ENCODE measurements around the gene FAM50A. TPM values are rescaled to one million over a fixed set of nuclear protein-coding genes. Genes with fewer than 3 reads are reported as not detected.
A peak's percentile ranks its signal among the peaks of the same experiment; 100 is the strongest.
"Not testable (repeated sequence)": the region's sequence is repeated elsewhere in the genome, so short reads cannot be mapped to it uniquely, and the experiment has no call there.

FAM50A gene
- total and polyA plus RNA-seq, 2 experiments from 2014 or later, result 54.7 to 122 TPM

- DNase-seq, result peak; percentile 95
- TF ChIP-seq EZH2phosphoT487 (IDR thresholded peaks at IDR 0.05; ENCODE audit: insufficient read depth, low read depth) (no peak), EZH2 (IDR thresholded peaks at IDR 0.05; ENCODE audit: insufficient read depth, poor library complexity, severe bottlenecking) (no peak)
- no peaks in the 10 kb centered on the region for H4K20me1 ChIP-seq (ENCODE audit: insufficient read depth)
- H3K9ac ChIP-seq, result peak within 1 kb of the TSS; percentile 100
- no peaks in the 10 kb centered on the region for H3K27me3 ChIP-seq (replicated peaks; ENCODE audit: insufficient read depth)
- H3K4me1 ChIP-seq (ENCODE audit: insufficient read depth), result no peaks in the 10 kb centered on the region; the same call in 1 of the 2 replicates
- in situ Hi-C loops (cut with MboI), result no loop called here
- H3K9me2 ChIP-seq (ENCODE audit: insufficient read depth), result no peaks in the 10 kb centered on the region
- 0 to 1% methylated on average over 30 to 62 of the region's 69 CpGs for WGBS, 2 experiments (ENCODE audit: low coverage in 1 of 2, low lambda C conversion rate in 2 of 2, missing lambda C conversion rate in 2 of 2)
- H3K4me2 ChIP-seq (ENCODE audit: unreplicated experiment), result peak within 1 kb of the TSS; percentile 90
- H3K36me3 ChIP-seq (ENCODE audit: low read depth), result peaks cover 24% of the 10 kb centered on the region
- peak within 1 kb of the TSS; percentile 51 for H2AFZ ChIP-seq
- peaks cover 40% of the 10 kb centered on the region for H3F3A ChIP-seq (ENCODE audit: insufficient read depth)
- H3K27ac ChIP-seq, result peak within 1 kb of the TSS; percentile 100
- peaks cover 28% of the 10 kb centered on the region for H3K79me2 ChIP-seq (ENCODE audit: insufficient read depth)
- H3K9me3 ChIP-seq (ENCODE audit: low read depth), result no peaks in the 10 kb centered on the region
- H3K4me3 ChIP-seq, result peak within 1 kb of the TSS; percentile 85
Observed at GRCh38 chrX:154397888-154398667, 45.9 kb upstream of the FAM50A start, which contains the start of gene RPL10. Gene RPL10, plus strand, starts transcription at chrX:154398377. Its CDS starts 143 bp downstream, at chrX:154398520.

- Histone ChIP-seq H3K27ac (peak overlapping the region; percentile 100), H3K27me3 (replicated peaks; ENCODE audit: insufficient read depth) (no peaks in the 10 kb centered on the region), H3K4me3 (peak overlapping the region; percentile 85), H3K9me3 (ENCODE audit: low read depth) (no peaks in the 10 kb centered on the region), H4K20me1 (ENCODE audit: insufficient read depth) (no peaks in the 10 kb centered on the region), H3K9me2 (ENCODE audit: insufficient read depth) (no peaks in the 10 kb centered on the region), H3K36me3 (ENCODE audit: low read depth) (peaks cover 24% of the 10 kb centered on the region), H3K4me2 (ENCODE audit: unreplicated experiment) (peak overlapping the region; percentile 90), H3K4me1 (ENCODE audit: insufficient read depth) (no peaks in the 10 kb centered on the region; the same call in 1 of the 2 replicates), H2AFZ (no peak overlapping the region), H3K79me2 (ENCODE audit: insufficient read depth) (peaks cover 28% of the 10 kb centered on the region), H3F3A (ENCODE audit: insufficient read depth) (peaks cover 40% of the 10 kb centered on the region), H3K9ac (peak overlapping the region; percentile 100)
- in situ Hi-C loops (cut with MboI), result no loop called here
- DNase-seq, result peak; percentile 80
- TF ChIP-seq EZH2phosphoT487 (IDR thresholded peaks at IDR 0.05; ENCODE audit: insufficient read depth, low read depth), result no peak
- no peak for TF ChIP-seq EZH2 (IDR thresholded peaks at IDR 0.05; ENCODE audit: insufficient read depth, poor library complexity, severe bottlenecking)
- WGBS, 2 experiments (ENCODE audit: low coverage in 1 of 2, low lambda C conversion rate in 2 of 2, missing lambda C conversion rate in 2 of 2), result 0 to 1% methylated on average over 35 to 37 of the region's 49 CpGs
Observed at GRCh38 chrX:154398668-154399526, 45.0 kb upstream of the FAM50A start.

- Histone ChIP-seq H3K9me3 (ENCODE audit: low read depth) (no peaks in the 10 kb centered on the region), H3K4me3 (peak overlapping the region; percentile 85), H2AFZ (no peak overlapping the region), H3K36me3 (ENCODE audit: low read depth) (peaks cover 24% of the 10 kb centered on the region), H3K79me2 (ENCODE audit: insufficient read depth) (peaks cover 28% of the 10 kb centered on the region), H3K27ac (peak overlapping the region; percentile 100), H3K4me1 (ENCODE audit: insufficient read depth) (no peaks in the 10 kb centered on the region; the same call in 1 of the 2 replicates), H4K20me1 (ENCODE audit: insufficient read depth) (no peaks in the 10 kb centered on the region), H3F3A (ENCODE audit: insufficient read depth) (peaks cover 40% of the 10 kb centered on the region), H3K9me2 (ENCODE audit: insufficient read depth) (no peaks in the 10 kb centered on the region), H3K9ac (peak overlapping the region; percentile 100), H3K27me3 (replicated peaks; ENCODE audit: insufficient read depth) (no peaks in the 10 kb centered on the region), H3K4me2 (ENCODE audit: unreplicated experiment) (peak overlapping the region; percentile 90)
- no peak for TF ChIP-seq EZH2phosphoT487 (IDR thresholded peaks at IDR 0.05; ENCODE audit: insufficient read depth, low read depth)
- TF ChIP-seq EZH2 (IDR thresholded peaks at IDR 0.05; ENCODE audit: insufficient read depth, poor library complexity, severe bottlenecking), result no peak
- 30 to 32% methylated on average over 14 of the region's 14 CpGs for WGBS, 2 experiments (ENCODE audit: low coverage in 1 of 2, low lambda C conversion rate in 2 of 2, missing lambda C conversion rate in 2 of 2)
- in situ Hi-C loops (cut with MboI), result no loop called here
- DNase-seq, result no peak
Observed at GRCh38 chrX:154399527-154400368, 44.2 kb upstream of the FAM50A start.

GRCh38 chrX:154400369-154400817 lies 43.5 kb upstream of the FAM50A start:
- peaks cover 40% of the 10 kb centered on the region for H3F3A ChIP-seq (ENCODE audit: insufficient read depth)
- 55 to 67% methylated on average over 5 to 6 of the region's 6 CpGs for WGBS, 2 experiments (ENCODE audit: low coverage in 1 of 2, low lambda C conversion rate in 2 of 2, missing lambda C conversion rate in 2 of 2)
- DNase-seq; H3K9me3 ChIP-seq (ENCODE audit: low read depth); H2AFZ ChIP-seq; H3K4me1 ChIP-seq (ENCODE audit: insufficient read depth); H4K20me1 ChIP-seq (ENCODE audit: insufficient read depth); H3K27me3 ChIP-seq (replicated peaks; ENCODE audit: insufficient read depth); in situ Hi-C loops (cut with MboI); H3K9me2 ChIP-seq (ENCODE audit: insufficient read depth): not testable (repeated sequence)
- peak overlapping the region; percentile 100 for H3K9ac ChIP-seq
- H3K4me3 ChIP-seq, result peak overlapping the region; percentile 85
- peak overlapping the region; percentile 90 for H3K4me2 ChIP-seq (ENCODE audit: unreplicated experiment)
- peaks cover 24% of the 10 kb centered on the region for H3K36me3 ChIP-seq (ENCODE audit: low read depth)
- peaks cover 28% of the 10 kb centered on the region for H3K79me2 ChIP-seq (ENCODE audit: insufficient read depth)
- H3K27ac ChIP-seq, result peak overlapping the region; percentile 100
